Calu3 (cell line): ENCODE measurements around the gene LRRC56. TPM values are rescaled to one million over a fixed set of nuclear protein-coding genes. Genes with fewer than 3 reads are reported as not detected.

Experiments used
- BruUV-seq: library from RNA; stranded (reverse); fragments of 400-500 nt; replicated peaks from 2 replicates; lab custom pipeline; 2021; lab: Mats Ljungman, UMichigan
- CTCF ChIA-PET: fragments of 300-600 bp; sonication (Branson Sonifier 250); formaldehyde crosslinking; loops from one replicate; lab custom pipeline; 2022; ENCODE audit warnings: antibody characterized with exemption; lab: Charles Lee
- DNase-seq: peaks from one replicate; pipeline ENCODE4 v3.0.0; 2022
- H3K27ac Mint-ChIP-seq: one replicate; pipeline ENCODE4 v1.8.0; 2022; ENCODE audit warnings: mixed read lengths; ENCODE audit not compliant: unreplicated experiment
- H3K27me3 Mint-ChIP-seq: one replicate; pipeline ENCODE4 v1.8.0; 2022; ENCODE audit warnings: mixed read lengths; ENCODE audit not compliant: unreplicated experiment
- H3K36me3 Mint-ChIP-seq: one replicate; pipeline ENCODE4 v1.8.0; 2022; ENCODE audit warnings: mild to moderate bottlenecking, moderate library complexity, mixed read lengths; ENCODE audit not compliant: insufficient read depth, unreplicated experiment
- H3K4me1 Mint-ChIP-seq: one replicate; pipeline ENCODE4 v1.8.0; 2022; ENCODE audit warnings: mild to moderate bottlenecking, low read depth, mixed read lengths; ENCODE audit not compliant: unreplicated experiment
- H3K4me3 Mint-ChIP-seq: one replicate; pipeline ENCODE4 v1.8.0; 2022; ENCODE audit warnings: mild to moderate bottlenecking, low read depth, moderate library complexity, mixed read lengths; ENCODE audit not compliant: unreplicated experiment
- H3K9me3 Mint-ChIP-seq: one replicate; pipeline ENCODE4 v1.8.0; 2022; ENCODE audit warnings: low read depth, mixed read lengths; ENCODE audit not compliant: unreplicated experiment
- intact Hi-C: fragments of 100-400 bp; cut with micrococcal nuclease; formaldehyde crosslinking; loops from one replicate; pipeline ENCODE4 v1.10.0; 2022; ENCODE audit not compliant: unreplicated experiment
- total RNA-seq: library from RNA; stranded (reverse); gene quantifications from 2 replicates; pipeline ENCODE4 v1.2.3, GENCODE V29; 2022
- TF ChIP-seq, protein P1 (sequence below): fragments of 200-600 bp; IDR thresholded peaks from one replicate; pipeline ENCODE4 v1.8.0; 2022; ENCODE audit warnings: antibody characterized with exemption; ENCODE audit not compliant: unreplicated experiment

LRRC56 gene
- total RNA-seq, 1 experiment from 2014 or later = 2.6 TPM

- H3K27me3 Mint-ChIP-seq = no peaks in the 10 kb centered on the region
Measured at GRCh38 chr11:528166-528814, 9.0 kb upstream of the LRRC56 start.

GRCh38 chr11:528815-529727 is 8.3 kb upstream of the LRRC56 start:
- CTCF ChIA-PET = no interaction called here
- Mint-ChIP-seq H3K27me3 (no peaks in the 10 kb centered on the region), H3K4me1 (no peaks in the 10 kb centered on the region), H3K9me3 (peaks cover under 1% of the 10 kb centered on the region), H3K4me3 (no peak overlapping the region), H3K36me3 (peaks cover 18% of the 10 kb centered on the region), H3K27ac (no peak overlapping the region)
- intact Hi-C loops = no loop called here
- no peak for DNase-seq
- BruUV-seq = no TSS peak
- TF ChIP-seq, protein P1, sequence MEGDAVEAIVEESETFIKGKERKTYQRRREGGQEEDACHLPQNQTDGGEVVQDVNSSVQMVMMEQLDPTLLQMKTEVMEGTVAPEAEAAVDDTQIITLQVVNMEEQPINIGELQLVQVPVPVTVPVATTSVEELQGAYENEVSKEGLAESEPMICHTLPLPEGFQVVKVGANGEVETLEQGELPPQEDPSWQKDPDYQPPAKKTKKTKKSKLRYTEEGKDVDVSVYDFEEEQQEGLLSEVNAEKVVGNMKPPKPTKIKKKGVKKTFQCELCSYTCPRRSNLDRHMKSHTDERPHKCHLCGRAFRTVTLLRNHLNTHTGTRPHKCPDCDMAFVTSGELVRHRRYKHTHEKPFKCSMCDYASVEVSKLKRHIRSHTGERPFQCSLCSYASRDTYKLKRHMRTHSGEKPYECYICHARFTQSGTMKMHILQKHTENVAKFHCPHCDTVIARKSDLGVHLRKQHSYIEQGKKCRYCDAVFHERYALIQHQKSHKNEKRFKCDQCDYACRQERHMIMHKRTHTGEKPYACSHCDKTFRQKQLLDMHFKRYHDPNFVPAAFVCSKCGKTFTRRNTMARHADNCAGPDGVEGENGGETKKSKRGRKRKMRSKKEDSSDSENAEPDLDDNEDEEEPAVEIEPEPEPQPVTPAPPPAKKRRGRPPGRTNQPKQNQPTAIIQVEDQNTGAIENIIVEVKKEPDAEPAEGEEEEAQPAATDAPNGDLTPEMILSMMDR = no peak

More at GRCh38 chr11:528166-528814, 9.0 kb upstream of the LRRC56 start:
- no TSS peak for BruUV-seq
- no peak overlapping the region for H3K4me3 Mint-ChIP-seq
- H3K9me3 Mint-ChIP-seq = peaks cover 2% of the 10 kb centered on the region
- CTCF ChIA-PET = no interaction called here
- no peaks in the 10 kb centered on the region for H3K4me1 Mint-ChIP-seq
- TF ChIP-seq, protein P1 = no peak
- peaks cover 12% of the 10 kb centered on the region for H3K36me3 Mint-ChIP-seq
- intact Hi-C loops = no loop called here
- no peak for DNase-seq
- H3K27ac Mint-ChIP-seq = no peak overlapping the region

GRCh38 chr11:529728-530411 is 7.5 kb upstream of the LRRC56 start:
- Mint-ChIP-seq H3K4me3 (no peak overlapping the region), H3K27ac (no peak overlapping the region), H3K36me3 (peaks cover 26% of the 10 kb centered on the region), H3K4me1 (no peaks in the 10 kb centered on the region), H3K27me3 (no peaks in the 10 kb centered on the region), H3K9me3 (no peaks in the 10 kb centered on the region)
- intact Hi-C loops = no loop called here
- TF ChIP-seq, protein P1 = no peak
- CTCF ChIA-PET = no interaction called here
- DNase-seq = no peak
- BruUV-seq = no TSS peak

GRCh38 chr11:530960-531831 is 6.1 kb upstream of the LRRC56 start:
- TF ChIP-seq, protein P1 = no peak
- intact Hi-C loops = no loop called here
- Mint-ChIP-seq H3K27me3 (no peaks in the 10 kb centered on the region), H3K36me3 (peaks cover 35% of the 10 kb centered on the region), H3K9me3 (no peaks in the 10 kb centered on the region), H3K4me1 (peaks cover 4% of the 10 kb centered on the region), H3K27ac (no peak overlapping the region), H3K4me3 (no peak overlapping the region)
- BruUV-seq = no TSS peak
- DNase-seq = no peak
- CTCF ChIA-PET = no interaction called here
